GM19395 (cell line): Measurements from ENCODE around the gene NLRX1.
"Not testable (repeated sequence)": the region's sequence is repeated elsewhere in the genome, so short reads cannot be mapped to it uniquely, and the experiment has no call there.

Experiments
- ATAC-seq: cut with Tn5 transposase; IDR thresholded peaks from one replicate; pipeline ENCODE4 v1.9.1; 2021; ENCODE audit warnings: mild to moderate bottlenecking, moderate library complexity; ENCODE audit not compliant: unreplicated experiment

The NLRX1 gene

DNA sequence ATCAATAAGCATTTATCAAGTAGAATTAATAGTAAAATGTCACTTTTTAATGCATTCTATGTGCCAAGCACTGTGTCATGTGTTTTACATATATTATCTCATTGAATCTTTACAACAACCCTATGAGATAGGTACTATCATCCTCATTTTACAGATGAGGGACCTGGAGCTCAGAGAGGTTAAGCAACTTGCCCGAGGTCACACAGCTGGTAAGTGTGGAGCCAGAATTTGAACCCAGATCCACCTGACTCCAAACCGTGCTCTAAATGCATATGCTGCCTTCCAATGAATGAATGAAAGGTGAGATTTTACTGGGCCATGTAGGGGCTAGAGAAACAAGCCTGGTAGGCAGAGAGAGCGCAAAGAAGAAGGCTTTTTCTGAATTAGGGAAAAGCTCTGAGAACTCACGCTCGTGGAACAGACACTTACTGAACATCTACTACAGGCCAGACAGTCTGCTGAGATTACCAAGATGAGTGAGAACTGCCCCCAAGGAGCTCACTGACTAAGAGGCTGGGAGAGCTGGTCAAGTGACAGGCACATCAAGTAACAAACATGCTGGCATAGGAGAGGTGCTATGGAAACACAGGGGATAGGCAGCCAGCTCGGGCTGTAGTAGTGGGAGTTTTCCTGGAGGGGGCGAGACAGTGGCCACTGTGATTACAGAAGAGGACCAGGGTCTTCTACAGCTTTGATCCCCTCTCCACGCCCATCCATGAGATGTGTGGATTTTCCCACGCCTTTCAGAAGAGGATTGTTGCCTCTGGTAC lies 15.3 kb upstream of the NLRX1 start:
- ATAC-seq, result no peak

GRCh38 chr11:119154178-119154577 lies 14.3 kb upstream of the NLRX1 start:
- ATAC-seq, result no peak

DNA sequence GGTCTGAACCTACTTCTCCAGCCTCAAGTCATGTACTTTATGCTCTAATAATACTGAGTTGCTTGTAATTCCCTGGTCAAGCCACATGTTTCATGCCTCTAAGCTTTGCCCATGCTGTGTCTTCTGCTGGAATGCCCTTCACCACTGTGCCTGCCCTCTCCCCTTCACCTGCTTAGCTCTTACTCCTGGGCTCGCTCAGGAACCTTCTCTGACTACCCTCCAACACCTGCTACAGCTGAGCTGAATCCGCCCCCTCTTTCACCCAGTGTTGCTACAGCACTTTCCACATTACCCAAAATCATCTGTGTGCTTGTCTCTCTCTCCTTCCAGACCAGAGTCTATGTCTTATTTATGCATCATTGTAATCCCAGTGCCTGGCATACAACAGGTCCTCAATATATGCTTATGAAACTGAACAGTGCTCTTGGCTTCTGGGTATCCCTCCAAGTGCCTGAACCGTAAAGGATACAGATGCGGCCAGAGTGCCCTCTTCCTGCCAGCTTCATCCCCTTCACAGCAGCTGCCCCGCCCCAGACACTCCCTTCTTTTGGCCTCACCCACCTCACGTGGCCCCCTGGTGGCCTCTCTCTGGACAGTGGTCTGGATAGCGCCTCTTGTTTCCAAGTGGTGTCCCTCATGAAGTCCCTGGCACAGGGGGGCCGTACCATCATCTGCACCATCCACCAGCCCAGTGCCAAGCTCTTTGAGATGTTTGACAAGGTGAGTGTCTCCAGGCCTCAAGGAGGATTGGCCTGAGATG lies 12.6 kb upstream of the NLRX1 start:
- no peak for ATAC-seq

DNA sequence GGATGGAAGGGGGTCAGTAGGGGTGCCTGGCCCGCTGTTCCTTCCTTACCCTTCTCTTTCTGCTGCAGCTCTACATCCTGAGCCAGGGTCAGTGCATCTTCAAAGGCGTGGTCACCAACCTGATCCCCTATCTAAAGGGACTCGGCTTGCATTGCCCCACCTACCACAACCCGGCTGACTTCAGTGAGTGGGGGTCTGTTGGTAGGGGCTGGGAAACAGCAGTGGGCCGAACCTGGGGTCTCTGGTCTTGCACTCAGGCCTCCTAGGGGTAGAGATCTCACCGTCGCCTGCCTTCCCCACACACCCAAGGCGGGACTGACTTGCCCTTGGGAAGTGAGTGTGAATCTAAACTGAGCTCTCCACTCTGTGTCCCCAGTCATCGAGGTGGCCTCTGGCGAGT lies 12.0 kb upstream of the NLRX1 start:
- no peak for ATAC-seq

- no peak for ATAC-seq
These were observed 11.5 kb upstream of the NLRX1 start for GRCh38 chr11:119157063-119157462.

GRCh38 chr11:119158467-119158866 lies 10.1 kb upstream of the NLRX1 start:
- ATAC-seq, result no peak

GRCh38 chr11:119160151-119160550 lies 8.4 kb upstream of the NLRX1 start:
- ATAC-seq, result no peak

DNA sequence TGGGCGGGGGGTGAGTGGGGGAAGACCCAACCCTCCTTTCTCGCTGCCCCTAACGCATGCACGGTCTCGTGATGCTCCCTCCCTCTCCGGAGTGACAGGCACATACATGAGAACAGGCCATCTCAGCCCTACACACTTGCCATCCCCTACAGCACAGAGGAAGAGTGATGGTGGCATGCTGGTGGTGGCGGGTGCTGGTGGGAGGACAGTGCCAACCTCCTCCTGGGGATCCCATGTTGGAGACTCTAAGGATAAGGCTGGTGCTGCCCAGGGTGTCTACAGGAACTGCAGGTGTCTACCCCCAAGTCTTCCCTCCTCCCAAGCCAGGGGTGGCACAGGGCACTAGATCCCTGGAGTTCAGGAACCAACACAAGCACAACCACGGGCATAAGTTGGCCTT lies 6.7 kb upstream of the NLRX1 start:
- no peak for ATAC-seq

- ATAC-seq, result no peak
These were observed 2.0 kb upstream of the NLRX1 start for GRCh38 chr11:119166368-119167076.

- not testable (repeated sequence) for ATAC-seq
These were observed 1.5 kb upstream of the NLRX1 start for GRCh38 chr11:119167077-119167458.

- ATAC-seq, result no peak
These were observed 592 bp upstream of the NLRX1 start for GRCh38 chr11:119167933-119168332.

DNA sequence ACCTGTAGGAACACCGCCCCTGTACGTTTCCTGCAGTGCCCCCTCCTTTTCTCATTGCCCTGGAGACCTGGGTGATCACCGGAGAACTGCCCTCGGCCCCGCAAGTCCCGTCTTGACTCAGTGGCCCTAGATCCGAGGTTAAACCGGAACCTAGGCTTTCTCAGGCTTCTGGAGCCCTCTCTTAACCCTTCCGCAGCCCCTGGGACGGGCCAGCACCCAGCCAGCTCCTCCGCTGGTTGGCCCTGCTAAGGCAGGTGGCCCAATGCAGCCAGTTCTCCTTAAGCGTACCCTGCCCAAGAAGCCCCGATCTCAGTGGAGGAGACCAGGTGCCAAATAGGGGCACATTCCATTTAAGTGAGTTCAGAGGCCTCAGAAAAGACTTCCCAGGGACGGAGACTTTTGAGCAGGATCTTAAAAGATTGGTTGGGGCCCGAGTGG lies 776 bp downstream of the NLRX1 start:
- peak; percentile 32 for ATAC-seq

GRCh38 chr11:119172513-119172912 lies 4.0 kb downstream of the NLRX1 start:
- no peak for ATAC-seq

DNA sequence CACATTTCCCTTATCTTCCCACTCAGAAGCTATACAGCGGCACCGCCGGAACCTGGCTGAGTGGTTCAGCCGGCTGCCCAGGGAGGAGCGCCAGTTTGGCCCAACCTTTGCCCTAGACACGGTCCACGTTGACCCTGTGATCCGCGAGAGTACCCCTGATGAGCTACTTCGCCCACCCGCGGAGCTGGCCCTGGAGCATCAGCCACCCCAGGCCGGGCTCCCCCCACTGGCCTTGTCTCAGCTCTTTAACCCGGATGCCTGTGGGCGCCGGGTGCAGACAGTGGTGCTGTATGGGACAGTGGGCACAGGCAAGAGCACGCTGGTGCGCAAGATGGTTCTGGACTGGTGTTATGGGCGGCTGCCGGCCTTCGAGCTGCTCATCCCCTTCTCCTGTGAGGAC lies 4.9 kb downstream of the NLRX1 start:
- no peak for ATAC-seq

DNA sequence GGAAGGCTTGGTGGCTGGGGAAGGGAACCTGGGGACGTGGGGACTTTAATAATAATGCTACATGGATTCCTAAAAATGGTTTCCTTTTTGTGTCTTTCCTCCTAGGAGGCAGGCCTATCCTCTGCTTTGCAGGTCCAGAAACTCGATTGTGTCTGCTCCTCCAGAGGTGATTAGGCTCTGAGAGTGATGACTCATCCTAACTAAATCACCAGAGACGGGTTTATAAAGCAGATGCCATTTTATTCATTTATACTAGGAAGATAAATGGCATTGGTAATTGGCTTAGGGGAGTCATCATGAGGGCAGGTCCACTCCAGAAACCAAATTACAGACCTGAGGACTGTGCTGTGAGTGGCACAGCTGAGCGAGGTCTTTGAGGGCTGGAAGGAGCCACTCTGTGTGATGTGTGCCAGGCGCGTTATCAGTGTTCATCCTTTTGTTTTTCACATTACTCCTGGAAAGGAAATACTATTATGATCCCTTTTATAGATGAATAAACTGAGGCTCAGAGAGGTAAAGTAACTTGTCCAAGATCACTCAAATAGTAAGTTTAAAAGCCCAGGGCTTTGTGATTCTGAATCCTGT lies 7.1 kb downstream of the NLRX1 start:
- no peak for ATAC-seq

DNA sequence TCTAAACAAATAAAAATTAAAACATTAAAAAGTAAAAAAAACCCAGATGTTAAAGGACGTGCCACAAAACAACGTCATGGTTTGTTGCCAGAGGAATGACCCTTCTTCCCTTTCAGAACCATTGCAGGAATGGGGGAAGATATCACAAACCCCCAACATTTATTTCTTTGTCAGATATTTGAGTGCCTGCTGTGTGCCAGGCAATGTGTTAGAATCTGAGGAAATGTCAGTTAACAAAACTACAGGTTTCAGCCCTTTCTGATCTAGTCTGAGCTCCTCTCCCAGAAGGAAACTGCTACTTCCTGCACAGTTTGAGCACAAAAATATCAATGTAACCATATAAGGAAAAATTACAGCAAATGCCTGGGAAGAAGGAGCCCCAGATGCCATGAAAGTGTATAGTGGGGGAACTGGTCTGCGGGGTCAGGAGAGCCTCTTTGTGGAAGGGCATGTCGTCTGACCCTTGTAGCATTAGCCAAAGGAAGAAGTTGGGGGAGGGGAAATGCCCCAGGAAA lies 9.7 kb downstream of the NLRX1 start:
- no peak for ATAC-seq

GRCh38 chr11:119179342-119179741 lies 10.8 kb downstream of the NLRX1 start:
- no peak for ATAC-seq

DNA sequence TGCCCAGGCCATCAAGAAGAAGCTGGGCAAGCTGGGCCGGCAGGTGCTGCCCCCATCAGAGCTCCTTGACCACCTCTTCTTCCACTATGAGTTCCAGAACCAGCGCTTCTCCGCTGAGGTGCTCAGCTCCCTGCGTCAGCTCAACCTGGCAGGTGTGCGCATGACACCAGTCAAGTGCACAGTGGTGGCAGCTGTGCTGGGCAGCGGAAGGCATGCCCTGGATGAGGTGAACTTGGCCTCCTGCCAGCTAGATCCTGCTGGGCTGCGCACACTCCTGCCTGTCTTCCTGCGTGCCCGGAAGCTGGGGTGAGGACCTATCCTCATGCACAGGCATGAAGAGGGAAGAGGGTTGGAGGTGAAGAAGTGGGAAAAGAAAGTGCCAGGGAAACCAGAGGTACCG lies 11.5 kb downstream of the NLRX1 start:
- ATAC-seq, result no peak

- no peak for ATAC-seq
These were observed 12.5 kb downstream of the NLRX1 start for GRCh38 chr11:119180729-119181676.
